Dedifferentiated amniotic fluid mesenchymal stem cell (primary cell): ENCODE data around the gene JUP.
A peak's percentile ranks its signal among the peaks of the same experiment; 100 is the strongest.

Experiments used
- DNase-seq: peaks from one replicate; pipeline ENCODE4 v3.0.0-alpha.2; 2016; ENCODE audit errors: extremely low spot score

JUP gene

DNA sequence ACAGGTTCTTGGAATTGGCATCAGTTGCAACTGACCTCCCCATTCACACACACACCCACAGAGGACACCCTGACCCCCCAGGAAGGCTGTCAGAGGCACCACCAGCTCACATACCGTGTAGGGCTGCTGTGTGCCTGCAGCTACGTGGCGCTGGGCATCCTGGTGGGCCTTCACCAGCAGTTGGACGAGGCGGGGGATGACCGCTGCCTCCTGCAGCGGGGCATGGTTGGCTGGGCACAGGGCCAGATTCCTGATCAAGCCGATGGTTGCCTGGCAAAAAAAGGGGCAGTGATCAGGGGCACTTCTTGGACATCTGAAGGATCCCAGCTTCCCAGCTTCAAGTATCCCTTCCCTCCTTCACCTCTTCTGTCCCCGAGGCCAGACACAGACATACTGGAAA lies 27.9 kb downstream of the JUP start:
- no peak for DNase-seq

DNA sequence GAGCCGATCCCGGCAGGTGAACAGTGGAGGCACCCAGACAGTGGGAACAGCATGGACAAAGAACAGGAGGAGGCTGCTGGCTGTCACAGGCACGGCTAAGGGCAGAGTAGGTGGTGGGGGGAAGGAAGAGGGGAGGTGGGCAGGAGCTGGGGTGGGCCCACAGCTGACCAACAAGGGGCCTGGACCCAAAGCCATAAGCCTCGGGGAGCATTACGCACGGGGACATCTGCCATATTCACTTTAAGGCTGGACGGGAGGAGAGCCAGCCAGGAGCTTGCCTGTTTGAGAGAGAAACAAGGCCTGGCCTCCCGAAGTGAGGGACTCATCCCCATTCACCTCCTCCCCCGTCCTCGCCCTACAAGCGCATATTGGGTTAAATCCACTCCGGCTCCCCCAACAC lies 32.4 kb downstream of the JUP start:
- no peak for DNase-seq

DNA sequence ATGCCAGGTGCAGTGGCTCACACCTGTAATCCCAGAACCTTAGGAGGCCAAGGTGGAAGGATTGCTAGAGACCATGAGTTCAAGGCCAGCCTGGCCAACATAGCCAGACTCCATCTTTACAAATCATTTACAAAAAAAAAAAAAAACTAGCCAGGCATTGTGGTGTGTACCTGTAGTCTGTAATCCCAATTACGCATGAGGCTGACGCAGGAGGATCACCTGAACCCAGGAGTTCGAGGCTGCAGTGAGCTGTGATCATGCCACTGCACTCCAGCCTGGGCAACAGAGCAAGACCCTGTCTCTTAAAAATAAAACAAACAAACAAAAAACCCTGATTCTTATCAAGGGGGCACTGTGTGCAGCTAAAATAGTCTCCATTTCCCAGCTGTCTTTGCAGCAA lies 35.2 kb downstream of the JUP start:
- DNase-seq, result no peak

DNA sequence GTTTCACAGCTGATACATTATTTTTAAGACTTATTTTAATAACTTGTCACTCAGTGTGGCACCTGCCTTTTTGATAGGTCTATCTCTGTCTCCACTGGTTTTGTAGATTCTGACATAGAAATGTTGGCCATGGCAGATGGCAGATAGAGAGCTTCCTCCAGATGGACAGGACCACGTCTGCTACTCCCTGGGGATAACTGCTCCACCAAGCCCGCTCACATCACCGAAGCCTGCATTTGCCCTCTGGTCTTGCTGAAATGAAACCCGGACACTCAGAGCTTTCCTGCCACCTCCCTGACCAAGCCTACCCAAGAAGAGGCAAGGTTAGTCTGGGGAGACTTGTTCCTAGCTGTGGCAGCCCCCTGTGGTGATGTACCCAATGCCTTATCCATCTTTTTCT lies 35.6 kb downstream of the JUP start:
- no peak for DNase-seq

DNA sequence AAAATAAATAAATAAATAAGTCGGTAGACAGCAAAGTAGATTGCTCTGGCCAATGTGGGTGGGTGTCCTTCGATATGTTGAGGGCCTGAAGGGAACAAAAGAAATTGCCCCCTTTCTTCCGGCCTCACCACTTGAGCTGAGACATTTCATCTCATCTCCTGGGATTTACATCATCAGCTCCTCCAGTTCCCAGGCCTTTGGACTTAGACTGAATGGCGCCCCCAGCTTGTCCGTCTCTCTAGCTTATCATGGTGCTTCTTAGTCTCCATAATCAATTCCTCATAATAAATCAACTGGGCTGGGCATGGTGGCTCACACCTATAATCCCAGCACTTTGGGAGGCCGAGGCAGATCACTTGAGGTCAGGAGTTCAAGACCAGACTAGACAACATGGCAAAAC lies 38.2 kb downstream of the JUP start:
- no peak for DNase-seq

DNA sequence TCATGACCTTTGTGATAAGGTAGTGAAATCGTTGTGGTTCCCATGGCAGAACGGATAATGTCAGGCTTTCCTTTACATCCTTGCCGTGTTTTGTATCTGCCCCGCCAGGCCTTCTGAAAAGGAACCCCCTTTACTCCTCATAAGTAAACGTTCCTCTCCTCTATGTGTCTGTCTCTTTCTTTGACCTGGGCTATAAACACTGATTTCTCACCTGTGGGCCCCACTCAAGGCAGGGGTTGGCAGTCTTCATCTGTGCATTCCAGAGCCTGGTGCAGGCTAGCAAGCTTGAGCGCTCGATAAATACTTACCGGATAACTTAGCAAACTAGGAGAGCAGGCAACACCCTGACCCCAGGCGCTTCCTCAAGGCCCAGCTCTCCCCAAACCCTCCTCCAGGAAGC lies 44.8 kb downstream of the JUP start:
- no peak for DNase-seq

DNA sequence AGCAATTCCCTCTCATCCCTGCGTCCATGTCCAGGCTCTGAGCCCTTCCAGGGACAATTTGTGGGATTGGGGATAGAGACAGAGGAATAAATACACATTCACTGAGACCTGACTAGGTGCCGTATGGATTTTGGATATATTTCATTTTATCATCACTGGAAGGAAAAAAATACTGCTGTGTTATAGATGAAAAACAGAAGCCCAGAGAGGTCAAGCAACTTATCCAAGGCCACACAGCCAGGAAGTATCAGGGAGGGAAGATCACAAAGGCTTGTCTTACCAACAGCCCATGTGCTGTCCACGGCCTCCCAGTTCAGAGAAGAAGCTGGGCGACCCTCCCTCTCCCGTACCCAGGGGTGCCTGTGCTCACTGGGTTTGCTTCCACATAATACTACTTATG lies 46.0 kb downstream of the JUP start:
- no peak for DNase-seq

DNA sequence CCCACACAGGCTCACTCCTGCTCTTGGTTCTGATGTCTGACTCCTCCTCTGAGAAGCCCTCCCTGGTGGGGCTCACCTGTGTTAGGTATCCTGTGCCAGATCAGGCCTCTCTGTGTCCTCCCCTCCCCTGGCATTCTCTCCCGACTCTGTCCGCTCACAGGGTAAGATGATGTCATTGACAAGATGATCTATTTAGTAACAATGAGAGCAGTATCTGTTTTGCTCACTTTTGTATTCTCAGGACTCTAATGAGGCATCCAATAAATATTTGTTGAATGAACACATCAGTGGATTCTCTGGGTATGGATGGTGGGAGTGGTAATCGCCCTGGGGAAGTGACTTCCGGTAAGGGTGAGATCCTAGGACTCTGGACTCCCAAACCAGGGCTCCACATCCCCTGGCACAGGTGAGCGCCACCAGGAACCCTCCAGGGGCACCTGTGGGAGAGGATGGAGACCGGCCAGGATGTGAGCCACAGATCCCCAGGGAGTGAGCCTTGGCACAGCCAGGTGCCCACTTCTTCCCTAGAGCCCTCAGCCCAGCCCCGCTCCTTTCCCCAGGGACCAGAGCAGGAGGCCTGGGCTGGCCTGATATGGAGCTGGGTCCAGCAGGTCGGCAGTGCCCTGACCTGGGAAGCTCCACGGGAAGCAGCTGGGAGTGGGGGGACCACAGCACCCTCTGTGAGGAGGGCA lies 46.7 kb downstream of the JUP start:
- no peak for DNase-seq

DNA sequence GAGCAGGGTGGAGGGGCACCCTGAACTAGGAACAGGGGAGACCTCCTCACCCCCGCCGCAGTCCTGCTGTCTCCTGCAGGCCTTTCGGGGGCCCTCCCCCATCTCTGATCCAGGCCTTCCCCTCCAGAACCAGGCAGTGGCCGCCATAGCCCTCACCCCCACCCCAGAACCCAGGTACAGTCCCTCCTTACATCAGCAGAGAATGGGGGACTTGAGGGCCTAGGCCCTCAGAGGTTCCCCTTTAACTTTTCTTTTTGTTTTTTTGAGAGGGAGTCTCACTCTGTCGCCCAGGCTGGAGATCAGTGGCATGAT lies 47.8 kb downstream of the JUP start:
- no peak for DNase-seq

DNA sequence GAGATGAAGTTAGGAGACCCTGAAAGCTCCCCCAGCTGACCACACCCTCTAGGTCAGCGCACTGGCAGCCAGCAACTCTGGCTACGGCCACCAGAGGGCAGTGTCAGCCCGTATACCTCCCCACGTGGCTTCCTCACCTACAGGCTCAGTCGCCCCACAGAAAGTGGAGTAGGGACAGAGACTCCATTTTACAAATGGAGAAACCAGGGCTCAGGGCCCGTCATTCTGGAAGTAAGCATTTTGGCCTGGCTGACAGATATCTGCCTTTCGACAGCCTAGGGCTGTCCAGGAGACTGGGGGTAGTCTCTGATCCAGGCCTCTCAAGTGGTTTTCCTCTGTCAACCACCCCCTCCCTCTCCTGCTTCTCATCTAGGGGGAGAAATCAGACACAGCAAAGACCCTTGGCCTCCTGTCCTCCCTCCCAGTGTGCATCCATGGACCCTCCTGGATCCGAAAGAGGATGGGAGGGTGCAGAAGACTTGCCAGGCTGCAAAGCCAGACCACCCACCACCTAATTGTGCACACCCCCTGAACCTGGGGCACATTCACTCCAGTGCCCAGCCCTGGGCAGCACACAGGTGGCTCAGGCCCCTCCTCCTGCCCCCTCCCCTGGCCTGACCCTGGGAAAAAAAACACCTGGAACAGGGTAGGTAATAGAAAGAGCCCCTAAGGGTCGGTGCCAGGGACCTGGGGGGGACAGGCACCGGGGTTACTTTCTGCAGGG lies 48.3 kb downstream of the JUP start:
- peak; percentile 49 for DNase-seq

DNA sequence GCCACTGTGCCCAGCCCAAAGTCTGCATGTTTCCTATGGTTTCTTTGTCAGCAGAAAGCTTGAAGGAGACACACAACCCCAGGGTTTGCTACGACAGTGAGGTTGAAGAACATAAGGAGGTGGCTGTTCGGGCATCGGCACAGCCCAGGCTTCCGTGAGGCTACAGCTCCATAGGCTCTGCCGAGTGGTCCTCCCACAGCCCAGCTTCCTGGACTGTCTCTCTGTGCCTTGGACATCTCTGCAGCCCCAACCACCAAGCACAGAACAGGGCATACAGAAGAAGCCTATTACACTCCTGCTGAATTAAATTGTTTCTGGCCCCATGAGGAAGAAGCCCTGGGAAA lies 48.9 kb downstream of the JUP start:
- no peak for DNase-seq

DNA sequence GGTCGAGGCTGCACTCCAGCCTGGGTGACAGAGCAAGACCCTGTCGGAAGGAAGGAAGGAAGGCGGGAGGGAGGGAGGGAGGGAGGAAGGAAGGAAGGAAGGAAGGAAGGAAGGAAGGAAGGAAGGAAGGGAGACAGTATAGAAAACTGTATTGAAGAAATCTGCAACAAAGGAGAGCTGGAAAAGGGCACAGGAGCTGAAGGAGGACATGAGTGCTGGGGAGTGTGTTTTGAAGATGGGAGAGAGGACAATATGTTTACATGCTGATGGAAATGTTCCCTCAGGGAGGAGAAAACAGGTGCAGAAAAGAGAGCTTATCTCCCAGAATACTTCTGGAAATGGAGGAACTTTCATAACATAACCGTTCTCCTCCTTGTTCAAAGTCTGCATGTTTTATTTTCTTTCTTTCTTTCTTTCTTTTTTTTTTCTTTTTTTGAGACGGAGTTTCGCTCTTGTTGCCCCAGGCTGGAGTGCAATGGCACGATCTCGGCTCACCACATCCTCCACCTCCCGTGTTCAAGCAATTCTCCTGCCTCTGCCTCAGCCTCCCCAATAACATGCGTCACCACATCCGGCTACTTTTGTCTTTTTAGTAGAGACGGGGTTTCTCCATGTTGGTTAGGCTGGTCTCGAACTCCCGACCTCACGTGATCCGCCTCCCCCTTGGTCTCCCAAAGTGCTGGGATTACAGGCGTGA lies 49.4 kb downstream of the JUP start:
- DNase-seq, result no peak

DNA sequence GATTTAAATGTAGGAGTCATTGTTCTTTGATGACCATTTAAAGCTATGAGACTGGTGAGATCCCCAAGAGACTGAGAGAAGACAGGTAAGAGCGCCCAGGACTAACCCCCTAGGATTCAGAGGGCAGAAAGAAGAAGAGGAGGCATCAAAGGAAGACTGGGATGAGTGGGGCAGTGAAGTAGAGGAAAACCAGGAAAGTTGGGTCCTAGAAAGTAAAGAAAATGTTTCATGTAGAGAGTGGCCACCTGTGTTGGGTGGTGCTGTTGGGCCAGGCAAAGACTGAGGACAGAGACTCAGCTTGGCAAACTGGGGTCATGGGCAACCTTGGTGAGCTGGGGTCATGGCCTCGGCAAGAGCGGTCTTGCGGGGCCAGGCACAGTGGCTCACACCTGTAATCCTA lies 50.8 kb downstream of the JUP start:
- DNase-seq, result no peak

DNA sequence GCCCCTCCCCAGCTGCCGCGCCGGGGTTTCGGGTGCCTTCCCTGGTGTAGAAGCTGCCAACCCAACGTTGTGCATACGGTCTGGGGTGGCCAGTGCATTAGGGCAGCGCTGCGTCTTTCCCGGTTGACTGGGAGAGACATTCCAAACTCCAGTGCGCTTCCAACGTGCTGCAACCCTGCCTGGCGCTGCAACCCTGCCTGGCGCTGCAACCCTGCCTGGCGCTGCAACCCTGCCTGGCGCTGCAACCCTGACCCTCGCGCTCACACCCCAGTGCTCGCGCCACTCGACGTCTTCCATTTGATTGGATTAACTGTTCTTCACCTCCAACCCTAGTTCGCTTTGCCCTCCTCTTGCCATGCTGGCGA lies 51.6 kb downstream of the JUP start:
- DNase-seq, result no peak

DNA sequence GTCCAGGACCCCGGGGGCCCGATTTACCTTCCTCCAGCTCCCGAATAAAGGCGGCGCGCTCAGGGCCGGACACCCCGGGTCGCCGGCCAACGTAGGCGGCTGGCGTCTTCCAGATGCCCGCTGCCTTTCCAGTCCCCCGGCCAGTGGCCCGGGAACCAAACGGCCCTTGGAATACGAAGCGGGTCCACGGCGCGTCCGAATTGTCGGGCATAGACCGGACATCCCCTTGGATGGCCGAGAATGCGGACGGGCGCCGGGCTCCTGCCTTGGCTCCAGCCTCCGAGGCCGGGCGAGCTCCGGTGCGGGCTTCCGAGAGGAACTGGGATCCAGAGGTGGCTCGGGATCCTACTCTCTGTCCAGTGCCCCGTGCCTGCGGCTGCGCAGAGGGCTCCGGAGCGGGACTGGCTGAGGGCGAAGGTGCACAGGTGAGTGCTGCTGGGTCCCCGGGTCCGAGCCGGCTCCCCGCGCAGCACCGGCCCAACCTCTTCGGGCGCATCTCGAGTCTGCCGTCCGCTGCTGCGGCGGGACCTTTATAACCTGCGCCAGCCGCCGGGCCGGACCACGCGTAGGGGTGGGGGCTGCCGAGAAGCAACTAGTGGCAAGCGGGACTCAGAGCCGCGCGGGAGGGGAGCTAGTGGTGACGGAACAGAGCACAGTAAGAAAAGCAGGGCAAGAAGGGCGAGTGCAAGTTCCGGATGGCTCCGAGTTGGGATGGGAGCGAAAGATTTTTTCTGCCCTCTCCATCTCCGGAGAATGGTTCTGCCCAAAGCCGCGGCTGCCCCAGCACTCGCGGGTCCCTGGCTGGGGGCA lies 52.2 kb downstream of the JUP start, which contains the start of gene HAP1:
Gene HAP1, minus strand, starts transcription at position 505 of the 810 bp plus-strand sequence. Its CDS starts 9 bp downstream, at position 496.
- DNase-seq, result no peak

DNA sequence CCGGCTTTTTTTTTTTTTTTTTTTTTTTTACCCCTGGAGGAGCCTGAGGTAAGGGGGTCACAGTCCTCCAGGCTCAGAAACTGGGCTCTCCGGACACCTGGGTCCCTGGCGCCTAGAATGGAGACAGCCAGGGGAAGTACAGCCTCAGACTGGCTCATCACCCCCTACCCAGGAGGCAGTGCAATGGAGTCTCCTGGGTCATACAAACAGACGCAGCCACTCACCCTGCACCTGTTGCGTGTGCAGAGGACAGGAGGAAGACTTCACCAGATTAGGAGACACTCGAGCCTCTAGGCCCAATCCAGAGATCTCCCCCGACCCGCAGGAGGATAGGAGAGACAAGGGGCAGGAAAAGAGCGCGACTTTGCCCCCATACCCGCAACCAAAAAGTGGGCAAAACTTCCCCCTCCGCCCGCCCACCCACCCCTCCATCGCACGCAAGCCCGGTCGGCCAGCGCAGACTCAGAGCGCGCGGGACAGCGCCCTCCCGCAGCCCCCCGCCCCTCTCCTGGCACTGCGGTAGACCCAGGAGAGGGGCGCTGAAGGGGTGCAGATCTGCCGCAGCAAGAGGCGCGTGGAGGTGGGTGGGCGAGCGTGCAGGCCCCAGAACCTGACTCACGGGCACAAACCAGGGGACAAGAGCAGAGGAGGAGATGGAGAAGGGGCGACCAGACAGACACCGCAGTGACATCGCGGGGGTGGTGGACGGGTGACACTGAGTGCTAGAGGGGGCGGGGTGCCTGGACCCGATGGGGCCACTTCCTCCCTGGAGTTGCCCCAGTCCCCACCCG lies 53.0 kb downstream of the JUP start:
- no peak for DNase-seq

DNA sequence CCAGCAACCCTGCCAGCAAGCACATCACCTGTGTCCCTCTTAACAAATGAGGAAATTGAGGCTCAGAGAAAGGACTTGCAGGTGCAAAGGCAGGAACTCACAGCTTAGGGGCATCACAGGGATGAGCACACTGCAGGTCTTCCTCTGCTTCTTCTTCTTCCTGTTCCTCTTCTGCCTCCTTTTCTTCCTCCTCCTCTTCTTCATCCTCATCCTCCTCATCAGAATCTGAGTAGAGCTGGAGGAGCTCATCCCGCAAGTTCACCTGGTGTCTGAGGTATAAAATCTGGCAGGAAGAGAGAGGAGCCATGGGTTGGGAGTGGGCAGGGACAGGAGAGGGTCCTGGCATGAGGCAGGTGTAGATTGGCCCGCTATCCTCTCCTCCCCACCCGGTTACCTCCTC lies 54.7 kb downstream of the JUP start:
- DNase-seq, result no peak

DNA sequence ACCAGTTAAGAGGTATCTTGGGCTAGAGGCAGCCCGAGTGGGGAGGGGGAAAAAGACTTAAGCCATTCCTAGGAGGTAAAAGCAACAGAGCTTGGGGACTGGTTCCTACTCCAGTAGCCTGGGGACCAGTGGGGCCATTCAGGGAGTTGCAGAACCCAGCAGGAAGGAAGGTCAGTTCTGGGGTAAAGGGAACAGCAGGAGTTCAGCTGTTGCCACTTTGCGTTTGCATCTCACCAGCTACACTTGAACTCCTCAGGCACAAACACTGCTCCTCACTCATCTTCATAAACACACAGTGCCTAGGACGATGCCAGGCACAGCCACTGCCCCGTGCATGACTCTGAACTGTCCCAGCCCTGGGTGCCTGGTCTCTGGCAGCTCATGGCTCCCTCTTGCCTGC lies 56.0 kb downstream of the JUP start:
- no peak for DNase-seq

DNA sequence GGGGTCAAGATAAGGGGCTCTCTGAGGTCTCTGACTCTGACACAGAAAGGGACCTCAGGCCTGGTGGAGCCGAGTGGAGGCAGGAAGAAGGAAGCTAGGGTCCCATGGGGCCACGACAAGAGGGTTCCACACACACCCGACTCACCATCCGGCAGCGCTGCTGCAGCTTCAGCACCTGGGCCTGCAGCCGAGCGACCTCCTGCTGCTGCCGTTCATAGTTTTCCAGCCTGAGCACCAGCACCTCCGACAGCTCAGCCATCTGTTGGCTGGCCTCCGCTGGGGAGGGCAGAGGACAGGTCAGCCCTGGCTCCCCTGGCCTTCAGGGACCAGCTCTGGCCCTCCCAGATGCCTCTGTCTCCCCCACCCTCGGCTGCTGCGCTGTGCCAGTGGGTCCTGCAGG lies 58.5 kb downstream of the JUP start:
- no peak for DNase-seq

DNA sequence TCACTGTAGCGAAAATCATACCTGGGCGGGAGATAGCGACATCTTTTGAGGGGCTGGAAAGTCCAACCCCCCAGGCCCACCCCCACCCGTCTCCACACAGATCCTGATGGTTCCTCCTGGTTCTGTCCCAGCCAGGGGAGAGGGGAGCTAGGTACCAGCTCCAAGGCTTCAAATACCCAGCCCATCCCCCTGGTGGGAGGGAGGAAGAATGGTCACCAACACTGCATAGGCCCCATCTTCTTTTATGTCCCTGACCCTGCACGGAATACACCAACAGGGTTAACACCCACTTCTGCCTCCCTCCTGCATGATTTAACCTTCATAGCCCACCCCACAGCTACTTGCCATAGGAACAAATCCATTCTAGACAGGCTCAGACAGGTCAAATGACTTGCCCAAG lies 61.4 kb downstream of the JUP start:
- no peak for DNase-seq

DNA sequence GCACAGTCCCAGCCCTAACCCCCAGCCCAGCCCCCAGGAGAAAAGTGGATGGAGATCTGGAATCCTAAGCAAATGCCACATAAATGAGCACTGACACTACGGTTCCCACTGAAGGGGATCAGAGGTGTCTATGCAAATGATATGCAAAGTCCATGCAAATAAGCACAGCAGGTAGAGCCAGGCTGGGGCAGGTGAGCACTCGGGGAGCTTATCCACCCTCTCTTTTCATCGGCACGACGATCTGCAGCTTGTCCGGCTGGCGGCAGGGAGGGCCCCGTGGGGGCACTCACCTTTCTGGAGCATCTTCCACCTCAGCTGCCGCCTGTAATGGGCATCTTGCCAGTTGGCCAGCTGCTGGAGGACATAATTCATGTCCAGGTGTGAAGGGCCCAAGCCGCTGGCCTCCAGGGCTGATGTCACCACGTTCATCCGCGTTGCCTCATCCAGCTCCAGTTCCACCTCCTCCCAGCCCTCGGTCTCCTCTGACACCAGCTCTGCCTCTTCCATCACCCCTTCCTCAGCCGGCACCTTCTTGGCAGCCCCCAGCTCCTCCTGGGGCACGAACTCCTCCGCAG lies 61.9 kb downstream of the JUP start:
- no peak for DNase-seq
